ENCODE measurements around the gene TBC1D2B.
"Not testable (repeated sequence)": the region's sequence is repeated elsewhere in the genome, so short reads cannot be mapped to it uniquely, and the experiment has no call there.

Gene TBC1D2B

DNA sequence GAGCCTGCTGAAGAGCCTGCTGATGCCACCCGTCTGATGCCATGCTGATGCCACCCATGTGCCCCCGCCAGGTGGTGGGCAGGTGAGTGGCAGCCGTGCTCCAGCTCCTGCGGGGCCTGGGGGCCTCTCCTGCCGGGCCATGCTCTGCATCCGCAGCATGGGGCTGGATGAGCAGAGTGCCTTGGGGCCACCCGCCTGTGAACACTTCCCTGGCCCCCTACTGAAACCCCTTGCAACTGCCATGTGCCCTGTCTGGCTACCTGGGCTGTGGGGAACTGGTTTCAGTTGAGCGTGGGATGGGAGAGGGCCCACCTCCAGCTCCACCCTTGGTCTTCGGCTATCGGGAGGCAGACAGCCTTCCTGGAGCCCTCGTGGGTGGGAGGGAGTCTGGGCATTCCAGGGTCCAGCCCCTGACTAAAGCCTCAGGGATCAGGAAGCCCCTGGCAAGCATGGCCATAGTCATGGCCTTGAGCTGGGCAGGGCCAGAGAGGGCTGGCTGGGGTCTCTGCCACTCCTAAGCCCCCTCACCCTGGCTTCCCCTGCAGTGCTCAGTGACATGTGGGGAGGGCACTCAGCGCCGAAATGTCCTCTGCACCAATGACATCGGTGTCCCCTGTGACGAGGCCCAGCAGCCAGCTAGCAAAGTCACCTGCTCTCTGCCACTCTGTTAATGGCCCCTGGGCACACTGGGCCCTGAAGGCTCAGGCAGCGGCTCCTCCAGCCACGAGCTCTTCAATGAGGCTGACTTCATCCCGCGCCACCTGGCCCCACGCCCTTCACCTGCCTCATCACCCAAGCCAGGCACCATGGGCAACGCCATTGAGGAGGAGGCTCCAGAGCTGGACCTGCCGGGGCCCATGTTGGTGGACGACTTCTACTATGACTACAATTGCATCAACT lies 92.2 kb downstream of the TBC1D2B start:
- no peak for DNase-seq

DNA sequence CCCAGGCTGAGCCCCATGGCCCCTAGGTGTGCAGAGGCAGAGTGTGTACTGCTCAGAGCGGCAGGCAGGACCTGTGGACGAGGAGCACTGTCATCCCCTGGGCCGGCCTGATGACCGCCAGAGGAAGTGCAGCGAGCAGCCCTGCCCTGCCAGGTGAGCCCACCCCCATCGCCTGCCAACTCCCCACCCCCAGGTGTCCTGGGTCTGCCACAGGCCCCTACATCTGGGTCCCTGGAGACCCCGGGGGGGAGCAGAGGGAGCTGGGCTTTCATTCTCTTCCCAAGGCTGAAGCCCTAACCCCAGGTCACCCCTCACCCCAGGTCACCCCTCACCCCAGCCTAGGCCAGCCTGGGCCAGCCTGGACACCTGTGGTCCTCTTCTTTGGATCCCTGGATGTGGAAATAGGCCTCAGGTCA lies 93.1 kb downstream of the TBC1D2B start:
- DNase-seq, result no peak

DNA sequence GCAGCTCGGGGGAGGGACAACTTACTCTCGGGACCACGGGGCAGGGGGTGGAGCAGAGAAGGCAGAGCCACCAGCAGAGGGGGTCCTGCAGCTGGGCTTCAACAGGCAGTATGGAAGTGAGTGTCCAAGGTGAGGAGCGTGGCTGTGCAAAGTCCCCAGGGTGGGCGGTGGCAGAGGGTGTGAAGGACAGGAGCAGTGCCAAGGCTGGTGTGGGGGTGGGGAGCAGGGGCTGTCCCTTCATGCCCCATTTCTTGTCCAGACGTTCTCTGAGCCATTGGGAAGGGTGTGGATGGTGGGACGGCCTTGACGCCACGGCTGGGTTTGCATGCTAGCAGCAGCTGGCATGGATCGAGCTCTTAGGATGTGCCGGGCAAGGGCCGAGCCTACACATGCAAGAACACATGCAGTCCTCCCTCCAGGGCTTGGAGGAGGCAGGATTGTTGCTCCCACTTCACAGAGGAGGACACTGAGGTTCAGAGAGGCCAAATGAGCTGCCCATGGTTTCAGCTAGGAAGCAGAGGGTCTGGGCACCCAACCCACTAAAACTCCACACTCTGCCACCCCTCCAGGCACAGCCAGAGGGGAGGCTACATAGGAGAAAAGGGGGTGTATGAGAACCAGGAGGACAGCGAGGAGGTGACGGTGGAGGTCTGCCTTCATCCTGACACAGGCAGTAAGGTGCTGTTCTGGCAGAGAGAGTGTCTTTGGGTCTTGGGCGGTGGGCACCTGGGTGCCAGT lies 93.6 kb downstream of the TBC1D2B start:
- no peak for DNase-seq

DNA sequence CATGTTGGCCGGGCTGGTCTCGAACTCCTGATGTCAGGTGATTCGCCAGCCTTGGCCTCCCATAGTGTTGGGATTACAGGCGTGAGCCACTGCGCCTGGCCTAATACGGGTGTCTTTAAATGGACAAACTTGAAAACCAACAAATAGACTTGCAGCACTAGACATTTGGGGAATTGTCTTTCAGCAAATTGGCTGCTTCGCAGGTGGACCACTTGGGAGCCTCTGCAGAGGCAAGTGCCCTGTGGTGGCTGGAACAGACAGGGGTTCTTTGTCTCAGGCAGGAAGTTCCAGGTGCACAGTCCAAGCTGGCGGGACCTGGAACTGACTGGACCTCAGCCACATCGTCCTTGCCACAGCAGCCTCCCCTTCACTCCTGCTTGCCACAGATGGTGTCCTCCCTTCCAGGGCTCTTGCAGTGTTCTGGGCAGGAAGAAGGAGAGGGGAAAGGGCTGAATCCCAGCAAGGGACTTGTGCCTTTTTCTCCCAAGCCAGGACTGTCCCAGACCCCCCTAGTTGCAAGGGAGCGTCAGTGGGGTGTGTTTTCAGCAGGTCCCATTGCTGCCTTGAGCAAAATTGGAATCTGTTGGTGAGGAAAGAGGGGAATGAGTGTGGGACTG lies 94.3 kb downstream of the TBC1D2B start:
- no peak for DNase-seq

DNA sequence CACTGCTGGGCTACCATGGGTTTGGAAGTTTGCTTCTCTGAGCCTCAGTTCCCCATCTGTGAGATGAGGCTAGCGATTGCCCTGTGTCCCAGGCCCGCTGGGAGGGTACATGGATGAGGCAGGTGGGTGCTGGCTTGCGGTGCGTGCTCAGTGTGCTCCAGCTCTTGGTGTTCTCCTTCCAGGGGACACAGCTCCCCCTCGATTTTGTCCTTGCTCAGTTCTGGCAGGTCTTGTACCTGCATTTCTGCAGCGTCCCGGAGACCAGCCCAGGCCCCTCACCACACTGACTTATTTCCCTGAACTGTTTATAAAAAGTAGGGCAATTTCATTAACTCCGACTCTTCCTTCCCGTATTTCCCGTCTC lies 95.4 kb downstream of the TBC1D2B start:
- DNase-seq, result no peak

DNA sequence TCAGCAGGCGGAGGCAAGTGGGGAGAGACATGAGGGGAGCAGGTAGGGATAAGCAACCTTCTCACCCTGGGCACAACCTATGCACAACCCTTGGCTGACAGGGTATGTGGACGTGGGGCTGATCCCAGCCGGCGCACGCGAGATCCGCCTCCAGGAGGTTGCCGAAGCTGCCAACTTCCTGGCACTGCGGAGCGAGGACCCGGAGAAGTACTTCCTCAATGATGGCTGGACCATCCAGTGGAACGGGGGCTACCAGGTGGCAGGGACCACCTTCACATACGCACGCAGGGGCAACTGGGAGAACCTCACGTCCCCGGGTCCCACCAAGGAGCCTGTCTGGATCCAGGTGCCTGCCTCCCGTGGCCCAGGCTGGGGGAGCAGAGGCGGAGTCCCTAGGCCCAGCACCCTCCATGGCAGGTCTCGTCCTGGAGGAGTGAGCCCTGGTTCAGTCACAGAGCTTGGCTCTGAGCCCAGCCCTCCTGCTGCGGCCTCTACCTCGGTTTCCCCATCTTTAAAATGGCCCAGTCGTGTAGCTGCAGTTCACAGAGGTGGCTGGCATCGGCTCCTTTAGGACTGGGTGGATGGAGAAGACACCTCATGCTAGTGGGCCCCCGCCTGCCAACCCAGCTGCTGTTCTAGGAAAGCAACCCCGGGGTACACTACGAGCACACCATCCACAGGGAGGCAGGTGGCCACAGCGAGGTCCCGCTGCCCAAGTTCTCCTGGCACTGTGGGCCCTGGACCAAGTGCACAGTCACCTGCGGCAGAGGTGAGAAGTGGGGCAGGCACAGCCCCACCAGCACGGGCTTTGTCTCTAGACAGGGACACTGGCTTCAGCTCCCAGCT lies 96.0 kb downstream of the TBC1D2B start:
- no peak for DNase-seq

DNA sequence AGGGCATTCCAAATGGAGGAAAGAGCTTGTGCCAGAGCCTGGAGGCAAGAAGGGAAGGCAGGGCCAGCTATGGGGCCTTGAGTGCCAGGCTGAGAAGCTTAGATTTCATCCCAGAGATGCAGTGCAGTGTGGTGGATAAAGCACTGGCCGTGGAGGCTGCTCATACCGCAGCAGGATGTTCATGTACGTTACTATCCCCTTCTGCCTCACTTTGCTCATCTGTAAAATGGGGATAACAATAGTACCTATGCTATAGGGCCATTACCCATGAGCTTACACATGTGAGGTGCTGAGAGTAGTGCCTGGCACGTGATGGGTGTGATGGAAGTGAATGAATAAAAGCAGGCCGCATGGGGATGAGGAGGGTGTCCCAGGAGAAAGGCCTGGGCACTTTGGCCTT lies 96.8 kb downstream of the TBC1D2B start:
- DNase-seq, result not testable (repeated sequence)

DNA sequence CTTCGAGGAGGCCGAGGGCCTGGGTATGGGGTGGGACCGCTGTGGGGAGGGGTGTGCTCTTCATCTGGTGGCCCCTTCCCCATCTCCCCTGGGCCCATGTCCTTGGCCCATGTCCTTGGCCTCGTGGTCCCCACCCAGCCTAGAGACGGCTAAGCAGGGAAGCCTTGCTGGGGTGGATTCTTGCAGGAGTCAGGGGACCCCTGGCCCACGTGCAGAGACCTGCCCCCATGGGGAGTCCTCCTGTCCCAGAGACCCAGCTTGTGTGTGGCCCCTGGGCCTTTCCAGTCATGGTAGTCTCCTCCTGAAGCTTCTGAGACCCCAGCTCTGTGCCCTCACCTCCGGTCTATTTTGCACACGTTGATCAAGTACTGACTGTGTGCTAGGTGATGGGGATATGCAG lies 97.4 kb downstream of the TBC1D2B start:
- DNase-seq, result no peak

DNA sequence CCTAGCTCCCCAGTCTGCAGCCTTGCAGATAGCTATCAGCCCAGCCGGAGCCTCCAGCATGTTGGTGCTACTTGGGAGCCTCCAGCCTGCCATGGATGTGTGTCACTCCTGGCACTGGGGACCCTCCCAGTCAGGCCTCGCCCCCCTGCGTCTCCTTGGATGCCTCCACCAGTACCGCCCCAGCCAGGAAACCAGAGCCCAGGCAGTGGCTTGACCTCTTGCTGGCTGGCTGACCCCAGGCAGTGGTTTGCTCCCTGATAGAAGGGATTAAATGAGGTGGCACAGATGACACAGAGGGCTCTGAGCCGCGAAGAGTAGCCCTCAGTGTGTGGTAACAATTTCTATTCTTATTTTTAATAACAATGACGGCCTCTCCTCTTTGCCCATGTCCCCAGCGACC lies 98.4 kb downstream of the TBC1D2B start:
- DNase-seq, result not testable (repeated sequence)

DNA sequence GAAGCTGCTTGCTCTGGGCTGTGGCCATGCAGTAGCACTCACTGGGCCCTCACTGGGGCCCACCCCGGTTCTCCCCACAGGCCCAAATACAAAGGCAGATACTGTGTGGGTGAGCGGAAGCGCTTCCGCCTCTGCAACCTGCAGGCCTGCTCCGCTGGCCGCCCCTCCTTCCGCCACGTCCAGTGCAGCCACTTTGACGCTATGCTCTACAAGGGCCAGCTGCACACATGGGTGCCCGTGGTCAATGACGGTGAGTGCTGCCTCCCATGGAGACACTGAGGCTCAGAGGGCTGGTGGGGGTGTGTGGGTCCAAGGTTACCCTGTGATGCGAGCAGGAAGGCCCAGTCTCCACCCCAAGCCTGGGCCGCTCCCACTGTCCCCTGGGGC lies 98.8 kb downstream of the TBC1D2B start:
- not testable (repeated sequence) for DNase-seq

DNA sequence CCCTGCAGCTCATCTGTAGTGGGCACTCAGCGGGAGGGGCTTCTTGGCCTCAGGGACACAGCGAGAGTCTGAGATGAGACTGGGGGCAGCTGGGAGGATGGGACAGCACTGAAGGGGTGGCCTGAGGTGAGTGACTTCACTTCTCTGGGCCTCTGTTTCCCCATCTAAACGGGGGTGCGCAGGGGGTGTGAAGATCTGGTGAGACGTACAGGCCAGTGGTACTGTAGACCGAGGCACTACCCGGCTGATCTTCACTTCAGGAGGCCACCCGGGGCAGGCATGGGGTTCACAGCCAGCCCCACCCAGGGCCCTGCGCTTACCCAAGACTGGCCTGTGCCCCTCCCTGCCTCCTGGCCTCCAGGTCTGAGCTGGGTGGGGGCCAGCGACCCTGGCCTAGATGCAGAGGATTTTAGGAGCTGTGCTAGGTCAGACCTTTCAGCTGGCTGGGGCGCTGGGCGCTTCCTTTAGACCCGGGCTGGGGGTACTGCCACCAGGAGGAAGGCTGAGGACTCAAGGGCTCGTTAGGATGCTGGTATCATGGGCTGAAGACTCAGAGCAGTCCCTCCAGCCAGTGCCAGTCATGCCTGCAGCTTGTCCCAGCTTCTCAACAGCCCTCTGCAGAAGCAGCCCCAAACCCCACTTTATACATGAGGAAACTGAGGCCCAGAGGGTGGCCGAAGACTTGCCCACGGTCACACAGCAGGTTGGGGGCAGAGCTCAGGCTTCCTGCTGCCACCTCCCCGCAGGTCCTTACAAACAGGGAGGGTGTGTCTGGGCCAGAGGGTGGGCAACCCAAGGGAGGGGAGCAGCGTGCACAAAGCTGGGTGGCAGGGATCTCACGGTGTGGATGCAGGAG lies 99.4 kb downstream of the TBC1D2B start:
- DNase-seq, result not testable (repeated sequence)

DNA sequence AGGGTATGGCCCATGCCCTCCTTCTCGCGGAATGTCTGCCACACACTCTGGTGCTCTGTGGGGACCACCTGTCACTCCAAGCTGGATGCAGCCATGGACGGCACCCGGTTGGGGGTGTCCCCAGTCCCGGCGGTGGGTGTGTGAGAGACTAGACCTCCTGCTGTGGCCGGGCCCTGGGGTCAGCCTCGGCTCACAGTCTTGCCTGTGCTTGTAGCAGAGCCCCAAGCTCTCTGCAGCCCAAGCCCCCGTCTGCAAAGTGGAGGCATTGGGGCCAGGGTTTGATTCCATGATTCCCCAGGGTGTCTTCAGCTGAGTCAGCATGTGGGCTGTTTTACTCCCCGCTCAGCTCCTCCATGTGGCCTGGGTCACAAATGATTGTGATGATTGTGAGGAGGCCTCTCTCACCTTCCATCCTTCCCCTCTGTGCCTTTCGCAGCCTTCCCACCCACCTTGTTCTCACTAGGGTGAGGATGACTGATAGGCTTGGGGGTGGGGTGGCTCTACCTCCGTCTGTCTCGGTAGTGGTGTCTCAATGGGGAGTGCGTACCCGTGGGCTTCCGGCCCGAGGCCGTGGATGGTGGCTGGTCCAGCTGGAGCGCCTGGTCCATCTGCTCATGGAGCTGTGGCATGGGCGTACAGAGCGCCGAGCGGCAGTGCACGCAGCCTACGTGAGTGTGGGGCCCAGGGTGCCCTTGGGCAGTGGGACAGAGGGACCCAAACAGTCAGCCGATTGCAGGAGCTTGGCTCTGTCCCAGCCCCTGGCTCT lies 100.6 kb downstream of the TBC1D2B start:
- not testable (repeated sequence) for DNase-seq

DNA sequence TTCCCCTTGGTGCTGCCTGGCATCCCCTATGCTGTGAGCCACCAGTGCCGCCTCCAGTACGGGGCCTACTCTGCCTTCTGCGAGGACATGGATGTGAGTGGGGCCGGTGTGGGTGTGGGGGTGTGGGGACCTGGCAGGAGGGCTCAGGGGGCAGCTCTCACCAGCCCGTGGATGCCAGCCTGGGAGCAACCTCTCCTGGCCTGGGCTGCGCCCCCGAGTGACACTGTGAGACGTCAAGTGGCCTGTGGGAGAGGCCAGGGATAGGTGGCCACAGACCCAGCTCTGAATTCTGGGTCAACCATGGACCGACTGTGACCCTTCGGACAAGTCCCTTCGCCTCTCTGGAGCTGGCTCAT lies 101.4 kb downstream of the TBC1D2B start:
- DNase-seq, result not testable (repeated sequence)

DNA sequence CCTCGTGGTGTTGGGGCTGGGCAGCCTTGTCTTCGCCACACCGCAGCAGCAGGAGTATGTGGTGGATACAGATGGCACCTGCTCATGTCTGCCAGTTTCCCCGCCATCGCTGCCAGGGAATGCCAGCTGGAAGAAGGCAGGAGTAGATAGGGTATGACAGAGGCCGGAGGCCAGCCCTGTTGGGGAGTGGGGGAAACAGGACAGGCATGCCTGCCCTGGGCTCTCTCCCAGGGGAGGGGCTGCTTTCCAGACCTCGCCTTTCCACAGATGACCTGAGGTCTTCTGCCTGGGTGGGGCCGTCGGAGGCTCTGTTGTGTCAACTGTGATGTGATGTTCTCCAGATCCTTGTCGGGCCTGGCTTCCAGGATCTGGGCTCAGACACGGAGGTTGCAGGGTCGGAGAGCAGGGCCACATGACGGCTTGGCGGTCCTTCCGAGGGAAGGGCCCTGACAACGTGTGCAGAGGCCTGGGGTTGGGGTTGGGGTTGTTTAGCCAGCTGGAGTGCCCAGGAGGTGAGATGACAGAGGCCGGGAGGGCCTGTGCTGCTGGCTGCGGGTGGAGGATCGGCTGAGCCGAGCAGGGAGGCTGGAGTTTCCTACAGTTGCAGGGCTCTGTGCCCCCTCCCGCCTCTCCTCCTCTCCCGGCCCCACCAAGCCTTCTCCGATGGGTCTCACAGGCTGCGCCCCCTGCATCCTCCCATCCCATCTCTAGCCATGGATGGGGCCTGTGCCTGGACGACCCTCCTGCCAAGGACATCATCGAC lies 102.0 kb downstream of the TBC1D2B start:
- DNase-seq, result no peak

DNA sequence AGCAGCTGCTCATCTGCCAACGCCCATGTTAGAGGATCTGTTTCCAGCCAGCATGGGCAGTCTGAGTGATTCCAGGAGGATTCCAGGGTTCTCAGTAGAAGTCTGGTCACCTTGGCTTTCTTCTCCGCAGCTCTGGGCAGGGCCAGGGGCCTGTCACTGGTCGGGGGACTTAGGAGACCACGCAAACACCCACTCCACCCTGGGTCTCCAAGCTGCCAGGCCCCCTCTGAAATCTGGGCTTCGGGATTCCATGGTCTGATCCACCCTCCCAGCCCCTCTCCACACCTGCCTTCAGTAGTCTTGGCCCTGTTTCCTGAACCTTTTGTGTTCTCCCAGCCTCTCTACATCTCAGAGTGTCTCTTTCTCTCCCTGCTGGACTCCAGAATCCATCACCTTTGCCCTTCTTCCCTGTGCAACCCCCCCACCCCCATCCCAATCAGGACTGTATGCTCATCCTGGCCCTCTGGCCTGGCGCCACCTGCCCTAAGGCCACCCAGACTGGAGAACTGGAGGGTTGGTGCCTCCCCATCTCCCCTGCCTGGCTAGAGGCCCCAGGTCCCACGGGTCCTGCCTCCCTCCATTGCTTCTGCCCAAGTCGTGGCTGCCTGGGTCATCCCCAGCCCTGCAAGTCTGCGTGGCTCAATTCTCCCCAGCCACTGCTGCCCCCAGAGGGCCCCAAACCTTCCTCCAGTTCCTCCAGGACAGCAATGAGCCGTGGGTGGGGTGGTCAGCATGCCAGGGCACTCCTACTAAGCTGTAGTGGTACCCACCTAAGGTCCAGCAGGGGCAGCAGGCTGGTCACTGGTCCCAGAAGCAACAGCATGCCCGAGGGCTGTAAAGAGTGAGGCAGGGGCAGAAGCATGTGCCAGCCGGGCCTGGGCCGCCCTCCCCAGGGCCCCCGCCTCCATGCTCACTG lies 102.8 kb downstream of the TBC1D2B start:
- DNase-seq, result no peak

DNA sequence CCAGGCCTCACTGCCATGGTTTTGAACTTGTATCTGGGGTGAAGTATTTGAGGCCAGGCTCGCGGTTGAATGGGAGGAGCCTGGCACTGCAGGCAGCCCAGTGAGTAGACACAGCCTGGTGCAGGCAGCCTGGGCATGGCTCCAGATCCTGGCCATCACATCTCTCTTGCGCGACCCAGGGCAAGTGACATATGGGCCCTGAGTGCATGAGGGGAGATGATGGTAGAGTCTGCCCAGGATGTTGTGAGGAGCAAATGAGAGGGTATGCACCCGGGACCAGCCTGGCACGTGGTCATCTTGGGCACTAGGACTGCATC lies 103.5 kb downstream of the TBC1D2B start:
- peak in 1 of 2 experiments; percentile 13 for DNase-seq

DNA sequence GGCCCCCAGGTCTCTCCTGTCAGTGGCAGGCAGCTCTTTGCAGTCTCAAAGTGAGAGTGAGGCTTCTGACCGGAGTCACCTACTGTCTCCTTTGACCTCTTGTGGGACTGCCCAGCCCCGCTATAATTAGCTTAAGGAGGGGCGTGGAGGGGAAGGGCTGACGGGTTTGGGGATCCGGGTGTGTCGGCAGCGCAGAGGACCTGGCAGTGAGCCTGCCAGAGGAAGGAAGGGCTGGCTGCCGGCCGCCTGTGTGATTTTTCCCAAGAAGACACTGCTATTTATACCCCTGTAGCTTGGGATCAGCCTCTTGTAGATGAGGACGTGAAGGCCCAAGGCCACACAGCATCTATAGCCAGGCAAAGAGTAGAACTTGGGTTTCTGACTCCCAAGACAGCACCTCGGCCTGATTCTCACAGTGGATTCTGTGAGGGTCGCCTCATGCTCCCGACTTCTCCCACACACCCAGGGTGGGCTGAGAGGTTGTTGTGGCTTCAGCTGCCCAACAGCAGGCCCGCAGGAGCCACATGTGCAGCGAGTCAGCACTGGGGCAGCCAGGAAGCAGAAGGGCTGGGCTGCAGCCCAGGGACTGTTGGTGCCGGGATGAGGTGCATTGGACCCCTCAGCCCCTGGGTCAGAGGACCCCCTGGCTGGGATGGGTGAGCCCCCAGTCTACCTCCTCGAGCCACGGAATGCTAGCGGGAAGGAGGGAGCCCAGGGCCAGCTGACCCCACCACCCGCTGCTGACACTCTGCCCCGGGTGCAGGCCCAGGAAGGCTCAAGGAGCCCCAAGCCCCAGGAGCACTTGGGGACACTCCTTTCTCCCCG lies 104.0 kb downstream of the TBC1D2B start:
- not testable (repeated sequence) for DNase-seq

DNA sequence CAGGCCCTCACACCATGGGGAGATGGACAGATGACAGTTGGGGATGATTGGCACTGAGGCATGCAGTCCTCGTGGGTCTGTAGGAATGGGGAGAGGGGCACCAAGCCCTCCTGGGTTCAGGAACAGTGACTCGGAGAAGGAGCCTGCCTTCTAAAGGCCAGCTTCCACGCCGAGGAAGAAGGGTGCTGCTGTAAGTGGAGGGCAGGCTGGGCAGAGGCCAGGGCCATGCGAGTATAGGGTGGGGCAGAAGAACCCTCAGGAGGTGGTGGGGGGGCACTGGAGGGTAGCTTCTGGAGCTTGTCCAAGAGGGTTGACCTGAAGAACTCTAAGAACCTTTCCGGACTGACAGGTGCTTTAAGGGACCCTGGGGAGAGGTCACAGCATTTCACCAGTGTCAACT lies 104.8 kb downstream of the TBC1D2B start:
- DNase-seq, result not testable (repeated sequence)

Measured in NCI-H2081 (cell line).